Measurements from ENCODE around the gene SEMA3A. TPM values are rescaled to one million over a fixed set of nuclear protein-coding genes. Genes with fewer than 3 reads are reported as not detected.
A peak's percentile ranks its signal among the peaks of the same experiment; 100 is the strongest.

SEMA3A gene
- polyA plus RNA-seq, 1 donor from 2014 or later: 22.8 TPM

GRCh38 chr7:83937930-83938329, 256.7 kb downstream of the SEMA3A start:
- Histone ChIP-seq H3K79me2 (replicated peaks; ENCODE audit: insufficient read depth, low read length) (no peaks in the 10 kb centered on the region), H3K27me3 (ENCODE audit: insufficient read depth, low read depth, low read length) (no peaks in the 10 kb centered on the region), H3K9me3 (ENCODE audit: low read length) (peaks cover 4% of the 10 kb centered on the region), H3K27ac (ENCODE audit: low read length) (no peak overlapping the region), H3K9ac (ENCODE audit: low read length) (no peak overlapping the region), H3K9me2 (ENCODE audit: insufficient read depth, low read length) (no peaks in the 10 kb centered on the region), H3F3A (ENCODE audit: insufficient read depth, low read length, poor library complexity, severe bottlenecking) (no peaks in the 10 kb centered on the region), H3K4me2 (ENCODE audit: low read length) (no peak overlapping the region), H3K4me3 (ENCODE audit: low read length) (no peak overlapping the region), H2AFZ (ENCODE audit: low read depth, low read length) (no peak overlapping the region), H4K20me1 (ENCODE audit: insufficient read depth) (no peaks in the 10 kb centered on the region), H3K36me3 (ENCODE audit: insufficient read depth, low read length) (no peaks in the 10 kb centered on the region)
- no peak for TF ChIP-seq CTCF (IDR thresholded peaks at IDR 0.05; ENCODE audit: poor library complexity, severe bottlenecking)
- TF ChIP-seq REST (IDR thresholded peaks at IDR 0.05; ENCODE audit: borderline replicate concordance): no peak
- TF ChIP-seq RAD21 (conservative IDR thresholded peaks at IDR 0.05): no peak
- no peak for TF ChIP-seq SMC3 (conservative IDR thresholded peaks at IDR 0.05; ENCODE audit: poor library complexity)
- no peak for TF ChIP-seq MXI1 (conservative IDR thresholded peaks at IDR 0.05; ENCODE audit: poor library complexity, severe bottlenecking)
- TF ChIP-seq EP300 (conservative IDR thresholded peaks at IDR 0.05; ENCODE audit: poor library complexity, severe bottlenecking): no peak
- TF ChIP-seq TAF1 (IDR thresholded peaks at IDR 0.05; ENCODE audit: low read depth): no peak
- TF ChIP-seq POLR2AphosphoS5 (IDR thresholded peaks at IDR 0.05): no peak
- TF ChIP-seq EZH2 (IDR thresholded peaks at IDR 0.05; ENCODE audit: borderline replicate concordance, insufficient read depth, low read length, poor library complexity, severe bottlenecking): no peak

- H3K9ac ChIP-seq (ENCODE audit: low read length): no peak overlapping the region
- H3K79me2 ChIP-seq (replicated peaks; ENCODE audit: insufficient read depth, low read length): no peaks in the 10 kb centered on the region
- no peaks in the 10 kb centered on the region for H3F3A ChIP-seq (ENCODE audit: insufficient read depth, low read length, poor library complexity, severe bottlenecking)
- H3K9me3 ChIP-seq (ENCODE audit: low read length): peaks cover 4% of the 10 kb centered on the region
- TF ChIP-seq POLR2AphosphoS5 (IDR thresholded peaks at IDR 0.05): no peak
- no peak for TF ChIP-seq MXI1 (conservative IDR thresholded peaks at IDR 0.05; ENCODE audit: poor library complexity, severe bottlenecking)
- no peak for TF ChIP-seq TAF1 (IDR thresholded peaks at IDR 0.05; ENCODE audit: low read depth)
- TF ChIP-seq REST (IDR thresholded peaks at IDR 0.05; ENCODE audit: borderline replicate concordance): no peak
- TF ChIP-seq SMC3 (conservative IDR thresholded peaks at IDR 0.05; ENCODE audit: poor library complexity): peak; percentile 85
- TF ChIP-seq RAD21 (conservative IDR thresholded peaks at IDR 0.05): peak; percentile 84
- peak; percentile 77 for TF ChIP-seq CTCF (IDR thresholded peaks at IDR 0.05; ENCODE audit: poor library complexity, severe bottlenecking)
- no peak overlapping the region for H2AFZ ChIP-seq (ENCODE audit: low read depth, low read length)
- no peaks in the 10 kb centered on the region for H3K27me3 ChIP-seq (ENCODE audit: insufficient read depth, low read depth, low read length)
- H3K36me3 ChIP-seq (ENCODE audit: insufficient read depth, low read length): no peaks in the 10 kb centered on the region
- no peak overlapping the region for H3K27ac ChIP-seq (ENCODE audit: low read length)
- H3K4me2 ChIP-seq (ENCODE audit: low read length): no peak overlapping the region
- H3K9me2 ChIP-seq (ENCODE audit: insufficient read depth, low read length): no peaks in the 10 kb centered on the region
- no peaks in the 10 kb centered on the region for H4K20me1 ChIP-seq (ENCODE audit: insufficient read depth)
- H3K4me3 ChIP-seq (ENCODE audit: low read length): no peak overlapping the region
Measured at GRCh38 chr7:83936056-83936708, 258.4 kb downstream of the SEMA3A start.

Data from neural cell (in vitro differentiated cells).